ENCODE data around the gene CAPN7. TPM values are rescaled to one million over a fixed set of nuclear protein-coding genes. Genes with fewer than 3 reads are reported as not detected.

Gene CAPN7
- total RNA-seq, 2 experiments from 2014 or later = 22.2 to 27.5 TPM

GRCh38 chr3:15263120-15263519 is 57.1 kb downstream of the CAPN7 start:
- DNase-seq (no peak), ATAC-seq (no peak)
- Mint-ChIP-seq H3K4me1 (ENCODE audit: low read depth) (peaks cover 7% of the 10 kb centered on the region), H3K9me3 (no peaks in the 10 kb centered on the region), H3K27ac (peak overlapping the region; percentile 15), H3K27me3 (no peaks in the 10 kb centered on the region), H3K36me3 (ENCODE audit: low read depth) (peaks cover 4% of the 10 kb centered on the region), H3K4me3 (no peak overlapping the region)
- CTCF ChIA-PET = interaction anchor here (0.9 to 8.3 kb wide), 5 partner anchors 61 to 154 kb away, joined by 3 to 128 read pairs (median 55); partner anchors contain the start of genes CAPN7 and SH3BP5
- POLR2A ChIA-PET = interaction anchor here (1.4 kb wide), 1 partner anchor 10 kb away, joined by 3 read pairs; no protein-coding TSS in a partner anchor
- TF ChIP-seq CTCF (IDR thresholded peaks at IDR 0.05) = no peak
- intact Hi-C loops (cut with micrococcal nuclease) = no loop called here

GRCh38 chr3:15263926-15264325 is 57.9 kb downstream of the CAPN7 start:
- no peak for DNase-seq
- POLR2A ChIA-PET = interaction anchor here (1.1 kb wide), 1 partner anchor 113 kb away, joined by 3 read pairs; no protein-coding TSS in a partner anchor
- Mint-ChIP-seq H3K27ac (peak overlapping the region; percentile 42), H3K36me3 (ENCODE audit: low read depth) (no peaks in the 10 kb centered on the region), H3K4me1 (ENCODE audit: low read depth) (peaks cover 14% of the 10 kb centered on the region), H3K9me3 (no peaks in the 10 kb centered on the region), H3K4me3 (no peak overlapping the region), H3K27me3 (no peaks in the 10 kb centered on the region)
- ATAC-seq = no peak
- CTCF ChIA-PET = interaction anchor here (6.4 to 9.1 kb wide), 4 partner anchors 61 to 140 kb away, joined by 55 to 128 read pairs (median 98); partner anchors contain the start of gene CAPN7
- no peak for TF ChIP-seq CTCF (IDR thresholded peaks at IDR 0.05)
- intact Hi-C loops (cut with micrococcal nuclease) = no loop called here

GRCh38 chr3:15264486-15264885 is 58.4 kb downstream of the CAPN7 start:
- ATAC-seq = no peak
- H3K4me3 Mint-ChIP-seq = no peak overlapping the region
- H3K36me3 Mint-ChIP-seq (ENCODE audit: low read depth) = no peaks in the 10 kb centered on the region
- H3K27ac Mint-ChIP-seq = no peak overlapping the region
- peaks cover 19% of the 10 kb centered on the region for H3K4me1 Mint-ChIP-seq (ENCODE audit: low read depth)
- no peaks in the 10 kb centered on the region for H3K9me3 Mint-ChIP-seq
- H3K27me3 Mint-ChIP-seq = no peaks in the 10 kb centered on the region
- no peak for DNase-seq
- POLR2A ChIA-PET = interaction anchor here (0.6 to 1.1 kb wide), 2 partner anchors 112 to 123 kb away, joined by 3 read pairs; no protein-coding TSS in a partner anchor
- intact Hi-C loops (cut with micrococcal nuclease) = no loop called here
- TF ChIP-seq CTCF (IDR thresholded peaks at IDR 0.05) = no peak
- CTCF ChIA-PET = interaction anchor here (0.7 to 9.1 kb wide), 7 partner anchors 50 to 139 kb away, joined by 3 to 128 read pairs (median 55); partner anchors contain the start of genes CAPN7 and SH3BP5

- DNase-seq (no peak), ATAC-seq (no peak)
- Mint-ChIP-seq H3K36me3 (ENCODE audit: low read depth) (no peaks in the 10 kb centered on the region), H3K27me3 (peaks cover 1% of the 10 kb centered on the region), H3K27ac (peak overlapping the region; percentile 13), H3K4me3 (no peak overlapping the region), H3K4me1 (ENCODE audit: low read depth) (peaks cover 30% of the 10 kb centered on the region), H3K9me3 (no peaks in the 10 kb centered on the region)
- intact Hi-C loops (cut with micrococcal nuclease) = loop anchor here (5.0 kb wide), 3 partner anchors 46 to 66 kb away; partner anchors contain the start of gene SH3BP5
- TF ChIP-seq CTCF (IDR thresholded peaks at IDR 0.05) = no peak
- CTCF ChIA-PET = interaction anchor here (0.9 to 9.1 kb wide), 16 partner anchors 8 to 150 kb away, joined by 3 to 128 read pairs (median 24); partner anchors contain the start of genes CAPN7 and SH3BP5
- POLR2A ChIA-PET = no interaction called here
Measured at GRCh38 chr3:15265655-15266509, 59.8 kb downstream of the CAPN7 start.

All from activated CD8-positive, alpha-beta T cell treated with anti-CD3 and anti-CD28 coated beads for 36 hours (primary cell).